ENCODE measurements around the gene APOC3.
"Not testable (repeated sequence)": the region's sequence is repeated elsewhere in the genome, so short reads cannot be mapped to it uniquely, and the experiment has no call there.

The APOC3 gene

GRCh38 chr11:116832350-116833290, 2.9 kb downstream of the APOC3 start:
- DNase-seq, result no peak

- DNase-seq, result no peak
These were observed 3.7 kb downstream of the APOC3 start for GRCh38 chr11:116833491-116833815.

- no peak for DNase-seq
These were observed 4.3 kb downstream of the APOC3 start for GRCh38 chr11:116833816-116834534.

GRCh38 chr11:116834535-116835041, 4.9 kb downstream of the APOC3 start:
- not testable (repeated sequence) for DNase-seq

GRCh38 chr11:116835042-116835772, 5.5 kb downstream of the APOC3 start:
- DNase-seq, result peak; percentile 90

GRCh38 chr11:116835791-116836631, 6.3 kb downstream of the APOC3 start:
- DNase-seq, result peak; percentile 99

DNA sequence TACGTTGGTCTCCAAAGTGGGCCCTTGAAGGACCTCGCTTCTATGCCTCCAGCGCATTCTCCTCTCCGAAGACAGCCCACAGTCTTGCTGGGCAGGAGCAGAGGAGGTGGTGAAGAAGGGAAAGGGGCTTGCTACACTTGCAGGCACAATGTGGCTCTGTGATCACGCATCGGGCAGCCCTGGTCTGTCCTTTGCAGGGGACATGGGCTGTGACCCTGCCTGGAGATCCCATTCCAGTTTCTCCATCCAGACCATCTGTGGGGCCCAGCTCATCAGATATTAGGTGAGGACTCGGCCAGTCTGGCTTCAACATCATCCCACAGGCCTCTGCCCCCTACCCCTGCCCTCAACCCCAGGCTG, 6.9 kb downstream of the APOC3 start:
- no peak for DNase-seq

DNA sequence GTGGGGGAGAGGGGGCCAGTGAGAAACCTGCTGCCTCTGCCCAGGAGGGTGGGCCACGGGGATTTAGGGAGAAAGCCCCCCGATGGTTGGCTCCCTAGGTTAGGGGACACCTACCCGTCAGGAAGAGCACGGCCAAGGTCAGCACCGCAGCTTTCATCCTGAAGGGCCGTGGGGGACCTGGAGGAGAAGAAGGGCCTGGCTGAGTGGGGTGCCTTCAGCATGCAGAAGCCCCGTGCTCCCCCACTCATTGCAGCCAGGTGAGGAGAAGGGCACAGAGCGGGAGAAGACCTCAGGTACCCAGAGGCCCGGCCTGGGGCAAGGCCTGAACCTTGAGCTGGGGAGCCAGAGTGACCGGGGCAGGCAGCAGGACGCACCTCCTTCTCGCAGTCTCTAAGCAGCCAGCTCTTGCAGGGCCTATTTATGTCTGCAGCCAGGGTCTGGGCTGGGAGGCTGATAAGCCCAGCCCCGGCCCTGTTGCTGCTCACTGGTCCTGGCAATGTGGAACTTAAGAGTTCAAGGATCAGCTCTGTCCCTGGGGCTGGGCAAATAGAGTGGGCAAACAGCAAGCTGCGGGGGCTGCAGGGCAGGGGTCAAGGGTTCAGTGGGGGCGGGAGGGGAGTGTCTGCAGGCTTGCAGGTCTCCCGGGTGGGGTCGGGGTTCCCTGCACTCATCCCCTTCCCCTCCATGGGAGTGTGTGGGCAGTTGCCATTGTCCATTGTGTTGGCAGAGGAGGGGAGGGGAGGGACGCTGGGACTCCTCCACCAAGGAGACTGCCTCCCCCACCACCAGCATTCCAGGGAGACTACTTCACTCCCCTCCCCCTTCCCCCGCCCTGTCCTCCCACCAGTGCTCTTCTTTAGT, 7.8 kb downstream of the APOC3 start, which contains the start of gene APOA1:
APOA1 (minus strand) TSS at position 392 of the 861 bp plus-strand sequence; CDS start at position 157, 235 bp downstream.
- no peak for DNase-seq

GRCh38 chr11:116838321-116839084, 8.8 kb downstream of the APOC3 start:
- no peak for DNase-seq

DNA sequence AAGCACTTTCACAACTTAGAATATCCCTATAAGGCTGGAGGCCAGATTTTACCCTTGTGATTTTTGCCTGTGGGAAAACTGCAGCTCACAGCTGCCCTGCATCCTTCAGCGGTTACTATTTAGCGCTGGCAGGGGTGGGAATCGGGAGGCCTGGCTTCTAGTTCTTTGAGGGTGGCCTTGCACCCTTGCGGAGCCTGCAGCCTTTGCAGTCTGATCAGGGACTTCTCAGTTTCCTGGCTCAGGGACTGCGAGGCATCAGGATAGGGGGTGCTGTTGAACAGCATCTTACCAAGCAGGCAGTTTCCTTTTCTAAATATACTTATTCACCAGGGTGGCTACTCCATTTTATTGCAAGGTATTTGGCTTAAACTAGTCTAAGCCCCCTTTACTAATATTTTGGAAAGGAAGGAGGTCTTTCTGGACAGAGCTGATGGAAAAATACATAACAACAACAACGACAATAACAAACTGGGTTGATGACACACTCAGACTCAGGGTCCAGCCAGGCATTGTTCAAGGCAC, 10.6 kb downstream of the APOC3 start:
- peak; percentile 23 for DNase-seq

- peak; percentile 35 for DNase-seq
These were observed 11.1 kb downstream of the APOC3 start for GRCh38 chr11:116840746-116841296.

GRCh38 chr11:116842117-116842516, 12.4 kb downstream of the APOC3 start:
- no peak for DNase-seq

DNA sequence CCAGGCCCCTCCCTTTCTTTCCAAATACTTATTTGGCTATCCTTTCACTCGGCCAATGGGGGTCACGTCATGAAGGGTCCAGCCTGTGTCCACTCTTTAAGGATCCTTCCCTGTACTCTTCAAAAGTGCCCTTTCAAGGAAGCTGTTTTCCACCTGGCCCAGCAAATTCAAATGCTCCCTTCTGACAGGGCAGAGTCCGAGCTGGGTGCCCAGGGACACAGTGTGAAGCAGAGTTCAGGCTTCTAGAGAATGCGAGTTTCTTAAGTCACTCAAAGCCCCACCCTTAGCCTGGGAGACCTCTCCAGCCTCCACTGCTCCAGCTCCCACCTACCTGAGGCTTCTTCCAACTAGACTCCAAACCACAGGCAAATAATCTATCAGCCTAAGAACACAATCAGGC, 13.2 kb downstream of the APOC3 start:
- no peak for DNase-seq

- no peak for DNase-seq
These were observed 14.0 kb downstream of the APOC3 start for GRCh38 chr11:116843661-116844060.

- no peak for DNase-seq
These were observed 15.0 kb downstream of the APOC3 start for GRCh38 chr11:116844722-116845121.

GRCh38 chr11:116847612-116848011, 17.9 kb downstream of the APOC3 start:
- no peak for DNase-seq

GRCh38 chr11:116849060-116849459, 19.4 kb downstream of the APOC3 start:
- DNase-seq, result no peak

DNA sequence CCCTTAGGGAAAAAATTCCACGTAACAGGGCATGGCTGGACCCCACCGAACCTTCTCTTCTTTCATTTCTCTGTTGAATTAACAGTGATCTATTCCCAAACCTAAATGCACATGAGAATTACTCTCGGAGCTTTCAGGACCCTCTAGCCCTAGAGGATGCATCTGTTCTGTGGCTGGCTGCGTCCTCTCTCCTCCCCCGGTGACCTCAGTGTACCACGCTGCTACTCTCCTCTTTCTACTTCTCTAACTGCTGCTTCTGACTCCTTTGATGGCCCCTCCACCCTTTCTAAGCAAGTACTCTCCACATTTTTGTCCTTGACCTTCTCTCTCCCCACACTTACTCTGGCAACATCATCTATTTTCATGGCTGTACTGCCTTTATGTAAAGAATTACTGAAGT, 19.8 kb downstream of the APOC3 start:
- DNase-seq, result no peak

- DNase-seq, result peak; percentile 100
These were observed 21.9 kb downstream of the APOC3 start for GRCh38 chr11:116851626-116852025.

Measured in GF-D8 (cell line).